HG03045 (cell line): ENCODE results near the gene RRP9.
"Not testable (repeated sequence)": the region's sequence is repeated elsewhere in the genome, so short reads cannot be mapped to it uniquely, and the experiment has no call there.

ENCODE experiments used
- ATAC-seq: cut with Tn5 transposase; IDR thresholded peaks from one replicate; pipeline ENCODE4 v1.9.1; 2021; ENCODE audit warnings: mild to moderate bottlenecking, moderate library complexity; ENCODE audit not compliant: unreplicated experiment

The RRP9 gene

GRCh38 chr3:51941798-51942602 is at the start of gene RRP9, which contains the start of gene PARP3:
Gene RRP9, minus strand, starts transcription at chr3:51941904. Its CDS starts 37 bp downstream, at chr3:51941867.
Gene PARP3, plus strand, starts transcription at chr3:51942363. Its CDS starts 993 bp downstream, at chr3:51943356.
- peak; percentile 89 for ATAC-seq

DNA sequence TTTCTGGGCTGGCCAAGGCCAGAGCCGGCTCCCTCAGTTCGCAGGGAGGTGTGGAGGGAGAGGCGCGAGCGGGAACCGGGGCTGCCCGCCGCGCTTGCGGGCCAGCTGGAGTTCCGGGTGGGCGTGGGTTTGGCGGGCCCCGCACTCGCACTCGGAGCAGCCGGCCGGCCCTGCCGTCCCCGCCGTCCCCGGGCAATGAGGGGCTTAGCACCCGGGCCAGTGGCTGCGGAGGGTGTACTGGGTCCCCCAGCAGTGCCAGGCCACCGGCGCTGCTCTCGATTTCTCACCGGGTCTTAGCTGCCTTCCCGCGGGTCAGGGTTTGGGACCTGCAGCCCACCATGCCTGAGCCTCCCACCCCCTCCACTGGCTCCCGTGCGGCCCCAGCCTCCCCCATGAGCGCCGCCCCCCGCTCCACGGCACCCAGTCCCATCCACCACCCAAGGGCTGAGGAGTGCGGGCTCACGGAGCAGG is 48.8 kb upstream of the RRP9 start:
- ATAC-seq = not testable (repeated sequence)

- no peak for ATAC-seq
Observed at GRCh38 chr3:51988286-51989146, 46.8 kb upstream of the RRP9 start.

- ATAC-seq = no peak
Observed at GRCh38 chr3:51987568-51987967, 45.9 kb upstream of the RRP9 start.

GRCh38 chr3:51986010-51986947 is 44.6 kb upstream of the RRP9 start:
- ATAC-seq = no peak

DNA sequence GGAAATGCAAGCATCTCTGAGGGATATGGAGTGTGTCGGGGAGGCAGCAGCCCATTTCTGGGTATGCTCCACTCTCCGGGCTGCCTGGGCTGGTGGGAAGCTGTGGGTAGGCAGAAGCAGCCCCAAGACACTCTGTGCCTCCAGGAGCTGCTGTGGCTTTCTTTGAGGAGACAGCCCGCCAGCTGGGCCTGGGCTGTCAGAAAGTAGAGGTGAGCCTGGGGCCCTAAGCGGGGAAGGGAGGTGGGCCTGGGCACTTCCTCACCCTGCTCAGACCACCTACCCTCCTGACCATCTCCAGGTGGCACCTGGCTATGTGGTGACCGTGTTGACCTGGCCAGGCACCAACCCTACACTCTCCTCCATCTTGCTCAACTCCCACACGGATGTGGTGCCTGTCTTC is 43.4 kb upstream of the RRP9 start:
- ATAC-seq = no peak

DNA sequence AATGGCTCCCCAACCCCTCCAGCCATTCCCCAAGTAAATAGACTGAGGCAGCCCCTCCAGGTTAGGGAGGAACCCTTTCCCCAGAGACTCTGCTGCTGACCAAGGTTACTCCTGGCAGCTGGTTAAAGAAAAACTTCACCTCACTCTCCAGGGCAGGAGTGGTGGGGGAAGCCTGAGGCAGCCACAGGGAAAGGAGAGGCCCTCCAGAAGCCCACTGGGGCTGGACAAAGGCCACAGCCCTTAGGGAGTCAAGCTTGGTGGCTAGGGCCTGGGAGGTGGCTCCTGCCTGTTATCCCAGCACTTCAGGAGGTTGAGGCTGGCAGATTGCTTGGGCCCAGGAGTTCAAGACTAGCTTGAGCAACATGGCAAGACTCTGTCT is 42.6 kb upstream of the RRP9 start:
- ATAC-seq = no peak

- ATAC-seq = no peak
Observed at GRCh38 chr3:51983578-51984268, 42.0 kb upstream of the RRP9 start.

DNA sequence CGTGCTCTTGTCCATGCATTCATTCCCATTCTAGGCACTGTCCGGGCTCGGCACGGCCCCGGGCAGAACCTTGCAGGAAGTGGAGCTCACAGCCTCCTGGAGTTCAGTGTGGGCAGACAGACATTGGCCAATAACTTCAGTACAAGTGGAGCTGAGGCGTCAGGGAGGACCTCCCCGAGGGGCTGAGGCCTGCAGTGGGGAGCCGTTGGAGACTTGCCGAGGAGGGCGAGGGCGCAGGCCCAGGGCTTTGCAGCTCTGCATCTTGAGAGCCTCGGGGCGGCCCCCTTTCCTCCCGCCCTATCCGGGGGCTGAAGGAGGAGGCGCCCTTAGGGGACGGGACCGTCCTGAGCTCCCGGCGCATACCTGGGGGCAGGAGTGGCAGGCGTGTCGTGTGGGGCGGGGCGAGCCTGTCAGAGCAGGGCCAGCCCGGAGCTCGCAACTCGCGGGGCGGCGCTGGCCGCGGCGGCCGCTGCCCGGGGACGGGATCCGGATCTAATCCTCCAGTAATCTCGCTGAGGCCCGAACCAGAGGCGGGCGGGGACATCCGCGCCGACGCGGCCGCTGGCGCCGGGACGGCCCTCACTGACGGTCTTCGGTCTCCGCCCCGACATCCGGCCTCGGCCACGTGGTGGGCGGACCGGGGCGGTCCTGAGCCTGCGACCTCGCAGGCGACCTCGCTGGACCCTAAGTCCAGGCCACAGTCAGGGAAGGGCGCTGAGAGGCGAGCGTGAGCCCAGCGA is 41.3 kb upstream of the RRP9 start, which contains the start of gene ACY1:
Gene ACY1, plus strand, starts transcription at position 698 of the 740 bp plus-strand sequence. CDS start 530 bp downstream, outside the sequence.
- peak; percentile 77 for ATAC-seq

DNA sequence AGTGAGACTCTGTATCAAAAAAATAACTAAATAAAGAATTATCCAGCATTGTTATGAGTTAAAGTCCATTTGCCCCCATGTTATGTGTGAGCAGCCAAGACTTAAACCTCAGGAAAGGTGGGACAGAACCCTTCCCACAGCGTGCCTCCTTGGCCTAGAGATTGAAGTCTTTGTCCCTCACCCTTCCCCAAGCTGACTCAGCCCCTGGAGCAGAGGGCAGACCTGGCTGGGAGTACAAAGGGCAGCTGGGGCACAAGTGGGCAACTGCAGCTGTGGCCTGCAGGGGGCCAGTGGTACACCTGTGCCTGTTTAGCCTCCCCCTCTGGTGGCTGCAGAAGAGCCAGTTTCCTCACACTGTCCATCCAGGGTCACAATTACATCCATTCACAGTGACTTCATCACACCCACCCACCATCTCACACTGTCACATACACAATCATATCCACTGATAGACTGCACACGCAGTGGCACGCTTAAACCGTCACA is 40.7 kb upstream of the RRP9 start:
- peak; percentile 26 for ATAC-seq

DNA sequence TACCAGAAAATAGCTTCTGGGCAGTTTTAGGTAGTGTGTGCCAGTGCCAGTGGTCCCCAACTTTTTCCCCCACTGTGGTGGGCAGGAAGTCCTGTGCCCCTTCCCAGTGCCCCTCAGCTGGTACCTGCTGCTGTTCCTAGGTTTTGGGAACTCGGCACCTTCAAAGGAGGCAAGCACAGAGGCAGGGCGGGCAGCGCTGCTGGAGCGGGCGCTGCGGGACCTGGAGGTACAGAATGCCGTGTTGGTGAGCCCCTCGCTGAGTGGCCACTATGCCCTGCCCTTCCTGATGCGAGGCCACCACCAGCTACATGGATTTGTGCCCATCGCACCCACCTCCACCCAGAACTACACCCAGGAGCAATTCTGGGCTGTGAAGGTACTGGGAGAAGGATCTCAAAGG is 38.5 kb upstream of the RRP9 start:
- no peak for ATAC-seq

GRCh38 chr3:51978143-51978502 is 36.4 kb upstream of the RRP9 start:
- ATAC-seq = no peak

DNA sequence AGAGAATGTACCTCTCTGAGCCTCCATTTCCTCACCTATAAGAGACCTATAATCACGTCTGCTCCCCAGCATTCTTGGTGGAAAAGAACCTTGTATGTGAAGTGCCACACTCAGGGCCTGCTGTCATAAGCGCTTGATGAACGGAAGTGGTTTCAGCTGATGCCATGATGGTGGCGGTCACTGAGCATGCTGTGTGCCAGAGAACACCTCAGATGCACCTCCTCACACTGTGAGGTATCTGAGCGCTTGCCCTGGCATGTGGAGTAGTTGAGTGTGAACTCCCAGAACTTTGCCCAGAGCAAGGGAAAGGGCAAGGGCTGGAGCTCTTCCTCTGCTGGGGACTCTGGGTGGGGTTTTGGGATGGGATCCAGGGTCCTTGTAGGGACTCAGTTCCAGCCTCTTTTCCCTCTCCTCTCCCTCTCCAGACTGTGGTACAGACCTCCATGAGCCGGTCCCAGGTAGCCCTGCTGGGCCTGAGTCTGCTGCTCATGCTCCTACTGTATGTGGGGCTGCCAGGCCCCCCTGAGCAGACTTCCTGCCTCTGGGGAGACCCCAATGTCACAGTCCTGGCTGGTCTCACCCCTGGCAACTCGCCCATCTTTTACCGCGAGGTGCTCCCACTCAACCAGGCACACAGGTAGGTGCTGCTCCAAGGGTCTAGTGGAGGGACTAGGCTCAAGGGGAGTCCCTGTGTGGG is 35.9 kb upstream of the RRP9 start:
- ATAC-seq = no peak

- ATAC-seq = no peak
Observed at GRCh38 chr3:51975852-51976549, 34.3 kb upstream of the RRP9 start.

GRCh38 chr3:51974963-51975851 is 33.5 kb upstream of the RRP9 start, which contains the start of gene ABHD14A:
Gene ABHD14A, plus strand, starts transcription at chr3:51975064. Its CDS starts 72 bp downstream, at chr3:51975136.
- peak; percentile 51 for ATAC-seq

DNA sequence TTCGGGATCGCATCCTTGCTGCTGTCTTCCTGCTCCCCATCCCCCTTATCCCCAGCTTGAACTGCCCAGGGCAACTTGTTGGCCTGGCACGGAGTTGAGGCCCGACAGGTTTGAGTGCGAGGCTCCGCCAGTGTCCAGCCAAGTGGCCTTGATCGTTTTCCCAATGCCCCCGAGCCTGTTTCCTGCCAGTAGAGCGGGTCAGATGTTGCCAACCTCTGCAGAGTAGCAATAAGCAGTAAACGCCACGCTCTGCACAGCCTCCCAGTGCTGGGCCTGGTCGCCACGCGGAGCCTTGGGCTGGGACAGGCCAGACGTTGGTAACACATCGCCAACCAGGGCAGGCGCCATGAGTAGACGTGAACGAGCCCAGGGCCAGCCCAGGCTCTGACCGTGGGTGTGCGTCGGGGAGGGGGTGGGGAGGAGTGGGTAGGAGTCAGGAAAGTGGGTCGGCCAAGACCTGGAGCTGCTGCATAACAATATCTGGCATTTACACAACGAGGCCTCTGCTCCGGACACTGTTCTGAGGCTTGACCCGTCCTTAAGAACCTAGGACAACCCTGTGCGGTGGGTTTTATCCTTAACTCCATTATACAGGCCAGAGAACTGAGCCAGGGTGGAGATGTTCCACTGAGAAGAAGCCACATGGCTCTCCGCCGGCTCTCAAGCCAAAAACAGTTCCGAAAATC is 32.7 kb upstream of the RRP9 start:
- ATAC-seq = peak; percentile 10
